NB4 (cell line): Measurements from ENCODE around the gene ZIC5.

Experiments
- MYC ChIP-seq: IDR thresholded peaks from 2 replicates; pipeline ENCODE4 v1.6.1; 2011; ENCODE audit warnings: low read depth, low read length
- POLR2A ChIP-seq: IDR thresholded peaks from 2 replicates; pipeline ENCODE4 v1.6.1; 2011; ENCODE audit warnings: mild to moderate bottlenecking; ENCODE audit not compliant: insufficient read length; ENCODE audit errors: extremely low read depth
- TF ChIP-seq, protein P1 (sequence below): IDR thresholded peaks from one replicate; pipeline ENCODE4 v1.5.1; 2012; ENCODE audit warnings: low read depth, low read length
- TF ChIP-seq, protein P2 (sequence below): IDR thresholded peaks from 2 replicates; pipeline ENCODE4 v1.6.1; 2011; ENCODE audit warnings: low read depth, low read length

DNA sequence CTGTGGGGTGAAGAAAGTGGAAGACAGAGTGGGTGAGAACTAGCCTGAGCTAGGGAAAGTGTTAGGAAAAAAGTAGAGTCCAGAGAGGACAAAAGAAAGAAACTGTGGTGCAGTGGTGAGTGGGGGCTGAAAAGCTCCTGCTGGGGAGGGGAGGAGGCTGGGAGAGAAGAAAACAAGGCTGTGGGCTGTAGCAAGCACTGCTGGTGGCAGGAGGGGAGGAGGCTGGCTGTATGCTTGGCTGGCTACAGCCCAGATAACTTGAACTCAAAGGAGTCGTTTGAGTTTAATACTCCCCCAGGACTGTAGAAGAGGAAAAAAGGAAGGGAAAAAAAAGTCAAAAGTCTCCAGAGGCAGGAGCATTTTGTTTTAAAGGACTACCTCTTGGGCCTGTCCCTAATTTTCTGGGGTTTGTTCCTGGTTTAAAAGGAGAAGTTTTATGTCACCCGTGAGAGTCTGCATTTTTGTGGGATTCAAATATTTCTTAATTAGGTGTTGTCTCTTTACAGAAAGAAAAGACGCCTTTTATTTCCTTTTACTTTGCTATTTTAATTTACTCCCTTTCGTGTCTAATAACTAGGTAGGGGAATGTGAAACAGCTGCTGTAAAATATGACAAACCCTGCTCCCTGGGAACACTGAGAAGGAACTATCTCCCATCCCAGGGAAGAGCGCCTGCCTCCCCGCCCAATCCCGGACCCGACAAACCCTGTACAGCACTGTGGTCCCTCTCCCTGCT is 21.7 kb downstream of the ZIC5 start:
- TF ChIP-seq, protein P1, sequence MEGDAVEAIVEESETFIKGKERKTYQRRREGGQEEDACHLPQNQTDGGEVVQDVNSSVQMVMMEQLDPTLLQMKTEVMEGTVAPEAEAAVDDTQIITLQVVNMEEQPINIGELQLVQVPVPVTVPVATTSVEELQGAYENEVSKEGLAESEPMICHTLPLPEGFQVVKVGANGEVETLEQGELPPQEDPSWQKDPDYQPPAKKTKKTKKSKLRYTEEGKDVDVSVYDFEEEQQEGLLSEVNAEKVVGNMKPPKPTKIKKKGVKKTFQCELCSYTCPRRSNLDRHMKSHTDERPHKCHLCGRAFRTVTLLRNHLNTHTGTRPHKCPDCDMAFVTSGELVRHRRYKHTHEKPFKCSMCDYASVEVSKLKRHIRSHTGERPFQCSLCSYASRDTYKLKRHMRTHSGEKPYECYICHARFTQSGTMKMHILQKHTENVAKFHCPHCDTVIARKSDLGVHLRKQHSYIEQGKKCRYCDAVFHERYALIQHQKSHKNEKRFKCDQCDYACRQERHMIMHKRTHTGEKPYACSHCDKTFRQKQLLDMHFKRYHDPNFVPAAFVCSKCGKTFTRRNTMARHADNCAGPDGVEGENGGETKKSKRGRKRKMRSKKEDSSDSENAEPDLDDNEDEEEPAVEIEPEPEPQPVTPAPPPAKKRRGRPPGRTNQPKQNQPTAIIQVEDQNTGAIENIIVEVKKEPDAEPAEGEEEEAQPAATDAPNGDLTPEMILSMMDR: no peak
- TF ChIP-seq POLR2A (no peak), MYC (no peak)
- TF ChIP-seq, protein P2, sequence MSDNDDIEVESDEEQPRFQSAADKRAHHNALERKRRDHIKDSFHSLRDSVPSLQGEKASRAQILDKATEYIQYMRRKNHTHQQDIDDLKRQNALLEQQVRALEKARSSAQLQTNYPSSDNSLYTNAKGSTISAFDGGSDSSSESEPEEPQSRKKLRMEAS: no peak
